Measurements from ENCODE around the gene TAOK3. TPM values are rescaled to one million over a fixed set of nuclear protein-coding genes. Genes with fewer than 3 reads are reported as not detected.

TAOK3 gene
- total and polyA plus RNA-seq, 9 of the 15 experiments (the other 6 are each of a cell fraction or from before 2014, with no cell fraction given): 24.3 to 83.5 (median 47.1) TPM

DNA sequence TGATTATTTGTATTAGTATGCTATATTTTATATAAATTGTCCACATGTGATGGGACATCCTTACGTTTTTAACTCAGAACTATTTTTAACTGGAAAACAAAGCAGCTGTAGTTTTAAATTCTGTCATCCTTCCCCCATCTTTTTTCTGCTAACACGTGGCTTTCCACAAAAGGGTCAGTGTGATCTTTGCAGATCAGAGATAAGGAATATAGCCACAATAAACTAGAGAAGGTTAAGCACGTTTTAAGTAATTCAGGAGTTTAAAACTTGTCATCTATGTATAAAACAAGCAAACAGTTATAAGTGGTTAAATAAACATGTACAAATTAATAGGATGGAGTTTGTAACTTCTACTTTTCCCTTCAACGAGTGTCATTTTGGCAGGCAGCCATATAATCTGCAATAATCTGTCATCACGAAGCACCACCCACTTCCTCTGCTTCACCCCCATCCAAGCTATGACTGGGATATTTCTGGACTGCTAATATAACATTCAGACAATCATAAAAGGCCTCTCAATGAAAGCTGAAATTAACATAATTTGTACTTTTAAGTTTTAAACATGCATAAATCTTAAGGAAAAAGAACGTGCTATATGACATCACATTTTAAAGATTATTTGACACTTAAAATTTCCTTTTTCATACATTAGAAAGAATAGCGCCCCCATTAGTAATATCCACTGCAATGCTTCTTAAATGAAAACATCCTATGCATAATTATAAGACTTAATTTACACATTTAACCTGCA is 15.3 kb downstream of the TAOK3 start (continued):
- TF ChIP-seq CBX3 (IDR thresholded peaks at IDR 0.05; ENCODE audit: borderline replicate concordance in 1 of 2, low read length in 2 of 2) (no peak), MYC (IDR thresholded peaks at IDR 0.05; ENCODE audit: low read depth, low read length) (peak; percentile 98), MYC (CRISPR knock-in tag; IDR thresholded peaks at IDR 0.05; ENCODE audit: borderline replicate concordance, low read depth) (peak; percentile 79; the same call in 1 of the 2 replicates), EP400 (IDR thresholded peaks at IDR 0.05) (peak; percentile 97), HMG20B (CRISPR knock-in tag; IDR thresholded peaks at IDR 0.05) (no peak), ZNF354B (CRISPR knock-in tag; IDR thresholded peaks at IDR 0.05) (no peak), DPF2 (IDR thresholded peaks at IDR 0.05) (peak; percentile 92), ZNF764 (CRISPR knock-in tag; IDR thresholded peaks at IDR 0.05; ENCODE audit: low read depth) (no peak), ZNF644 (tag; IDR thresholded peaks at IDR 0.05; ENCODE audit: low read depth) (0 out of 2 replicates have a peak, but pooled peaks have one; percentile 39), ZNF785 (CRISPR knock-in tag; IDR thresholded peaks at IDR 0.05) (no peak), CAMTA2 (CRISPR knock-in tag; conservative IDR thresholded peaks at IDR 0.05) (no peak), SP1 (CRISPR knock-in tag; IDR thresholded peaks at IDR 0.05) (no peak), BCOR (IDR thresholded peaks at IDR 0.05) (no peak), ELF2 (CRISPR knock-in tag; IDR thresholded peaks at IDR 0.05) (no peak), MCM5 (IDR thresholded peaks at IDR 0.05; ENCODE audit: low read depth) (no peak), NFE2L1 (tag; IDR thresholded peaks at IDR 0.05; ENCODE audit: borderline replicate concordance, low read depth) (no peak), HDAC3 (IDR thresholded peaks at IDR 0.05; ENCODE audit: borderline replicate concordance, partially characterized antibody) (no peak), KAT8 (IDR thresholded peaks at IDR 0.05; ENCODE audit: low read depth) (no peak), ZNF3 (CRISPR knock-in tag; IDR thresholded peaks at IDR 0.05) (no peak)
- TF ChIP-seq, protein P1, sequence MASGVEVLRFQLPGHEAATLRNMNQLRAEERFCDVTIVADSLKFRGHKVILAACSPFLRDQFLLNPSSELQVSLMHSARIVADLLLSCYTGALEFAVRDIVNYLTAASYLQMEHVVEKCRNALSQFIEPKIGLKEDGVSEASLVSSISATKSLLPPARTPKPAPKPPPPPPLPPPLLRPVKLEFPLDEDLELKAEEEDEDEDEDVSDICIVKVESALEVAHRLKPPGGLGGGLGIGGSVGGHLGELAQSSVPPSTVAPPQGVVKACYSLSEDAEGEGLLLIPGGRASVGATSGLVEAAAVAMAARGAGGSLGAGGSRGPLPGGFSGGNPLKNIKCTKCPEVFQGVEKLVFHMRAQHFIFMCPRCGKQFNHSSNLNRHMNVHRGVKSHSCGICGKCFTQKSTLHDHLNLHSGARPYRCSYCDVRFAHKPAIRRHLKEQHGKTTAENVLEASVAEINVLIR (CRISPR knock-in tag; IDR thresholded peaks at IDR 0.05): no peak
- TF ChIP-seq, protein P2, sequence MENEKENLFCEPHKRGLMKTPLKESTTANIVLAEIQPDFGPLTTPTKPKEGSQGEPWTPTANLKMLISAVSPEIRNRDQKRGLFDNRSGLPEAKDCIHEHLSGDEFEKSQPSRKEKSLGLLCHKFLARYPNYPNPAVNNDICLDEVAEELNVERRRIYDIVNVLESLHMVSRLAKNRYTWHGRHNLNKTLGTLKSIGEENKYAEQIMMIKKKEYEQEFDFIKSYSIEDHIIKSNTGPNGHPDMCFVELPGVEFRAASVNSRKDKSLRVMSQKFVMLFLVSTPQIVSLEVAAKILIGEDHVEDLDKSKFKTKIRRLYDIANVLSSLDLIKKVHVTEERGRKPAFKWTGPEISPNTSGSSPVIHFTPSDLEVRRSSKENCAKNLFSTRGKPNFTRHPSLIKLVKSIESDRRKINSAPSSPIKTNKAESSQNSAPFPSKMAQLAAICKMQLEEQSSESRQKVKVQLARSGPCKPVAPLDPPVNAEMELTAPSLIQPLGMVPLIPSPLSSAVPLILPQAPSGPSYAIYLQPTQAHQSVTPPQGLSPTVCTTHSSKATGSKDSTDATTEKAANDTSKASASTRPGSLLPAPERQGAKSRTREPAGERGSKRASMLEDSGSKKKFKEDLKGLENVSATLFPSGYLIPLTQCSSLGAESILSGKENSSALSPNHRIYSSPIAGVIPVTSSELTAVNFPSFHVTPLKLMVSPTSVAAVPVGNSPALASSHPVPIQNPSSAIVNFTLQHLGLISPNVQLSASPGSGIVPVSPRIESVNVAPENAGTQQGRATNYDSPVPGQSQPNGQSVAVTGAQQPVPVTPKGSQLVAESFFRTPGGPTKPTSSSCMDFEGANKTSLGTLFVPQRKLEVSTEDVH (IDR thresholded peaks at IDR 0.05; ENCODE audit: low read depth, partially characterized antibody): peak; percentile 30
- TF ChIP-seq, protein P3, sequence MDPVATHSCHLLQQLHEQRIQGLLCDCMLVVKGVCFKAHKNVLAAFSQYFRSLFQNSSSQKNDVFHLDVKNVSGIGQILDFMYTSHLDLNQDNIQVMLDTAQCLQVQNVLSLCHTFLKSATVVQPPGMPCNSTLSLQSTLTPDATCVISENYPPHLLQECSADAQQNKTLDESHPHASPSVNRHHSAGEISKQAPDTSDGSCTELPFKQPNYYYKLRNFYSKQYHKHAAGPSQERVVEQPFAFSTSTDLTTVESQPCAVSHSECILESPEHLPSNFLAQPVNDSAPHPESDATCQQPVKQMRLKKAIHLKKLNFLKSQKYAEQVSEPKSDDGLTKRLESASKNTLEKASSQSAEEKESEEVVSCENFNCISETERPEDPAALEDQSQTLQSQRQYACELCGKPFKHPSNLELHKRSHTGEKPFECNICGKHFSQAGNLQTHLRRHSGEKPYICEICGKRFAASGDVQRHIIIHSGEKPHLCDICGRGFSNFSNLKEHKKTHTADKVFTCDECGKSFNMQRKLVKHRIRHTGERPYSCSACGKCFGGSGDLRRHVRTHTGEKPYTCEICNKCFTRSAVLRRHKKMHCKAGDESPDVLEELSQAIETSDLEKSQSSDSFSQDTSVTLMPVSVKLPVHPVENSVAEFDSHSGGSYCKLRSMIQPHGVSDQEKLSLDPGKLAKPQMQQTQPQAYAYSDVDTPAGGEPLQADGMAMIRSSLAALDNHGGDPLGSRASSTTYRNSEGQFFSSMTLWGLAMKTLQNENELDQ (CRISPR knock-in tag; IDR thresholded peaks at IDR 0.05; ENCODE audit: borderline replicate concordance): no peak
- TF ChIP-seq, protein P4, sequence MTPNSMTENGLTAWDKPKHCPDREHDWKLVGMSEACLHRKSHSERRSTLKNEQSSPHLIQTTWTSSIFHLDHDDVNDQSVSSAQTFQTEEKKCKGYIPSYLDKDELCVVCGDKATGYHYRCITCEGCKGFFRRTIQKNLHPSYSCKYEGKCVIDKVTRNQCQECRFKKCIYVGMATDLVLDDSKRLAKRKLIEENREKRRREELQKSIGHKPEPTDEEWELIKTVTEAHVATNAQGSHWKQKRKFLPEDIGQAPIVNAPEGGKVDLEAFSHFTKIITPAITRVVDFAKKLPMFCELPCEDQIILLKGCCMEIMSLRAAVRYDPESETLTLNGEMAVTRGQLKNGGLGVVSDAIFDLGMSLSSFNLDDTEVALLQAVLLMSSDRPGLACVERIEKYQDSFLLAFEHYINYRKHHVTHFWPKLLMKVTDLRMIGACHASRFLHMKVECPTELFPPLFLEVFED (CRISPR knock-in tag; conservative IDR thresholded peaks at IDR 0.05): no peak

All from K562 (cell line).